IMR-90 (cell line): ENCODE measurements around the gene SLC16A1. TPM values are rescaled to one million over a fixed set of nuclear protein-coding genes. Genes with fewer than 3 reads are reported as not detected.

Source experiments
- ATAC-seq: fragments of 200-7000 bp; cut with Tn5 transposase; 2 replicates; pipeline ENCODE4 v1.9.1; 2020; ENCODE audit warnings: low read depth, mild to moderate bottlenecking, moderate library complexity
- BruUV-seq: library from RNA; stranded (reverse); fragments of 400-500 nt; replicated peaks from 2 replicates; lab custom pipeline; 2021; lab: Mats Ljungman, UMichigan
- CTCF ChIA-PET: fragments of 300-600 bp; formaldehyde crosslinking; extraction: SDS; loops from one replicate; lab custom pipeline; 2021; ENCODE audit warnings: antibody characterized with exemption; lab: Yijun Ruan, JAX
- POLR2A ChIA-PET: fragments of 300-600 bp; sonication (Branson Sonifier 250); formaldehyde crosslinking; loops from one replicate; lab custom pipeline; 2022; ENCODE audit warnings: antibody characterized with exemption; ENCODE audit not compliant: unreplicated experiment; lab: Charles Lee
- DNase-seq: peaks from one replicate; pipeline ENCODE4 v3.0.0; 2013
- H2AFZ ChIP-seq: replicated peaks from 2 replicates; pipeline ENCODE3; 2013; ENCODE audit warnings: low read length, mild to moderate bottlenecking; ENCODE audit not compliant: poor library complexity
- H2AK5ac ChIP-seq: 2 replicates; pipeline ENCODE4 v1.6.1; 2013; ENCODE audit warnings: low read depth, low read length, inconsistent platforms
- H2AK9ac ChIP-seq: replicated peaks from 2 replicates; pipeline ENCODE3; 2013; ENCODE audit warnings: mild to moderate bottlenecking, low read depth, low read length, moderate library complexity; ENCODE audit not compliant: poor library complexity
- H2BK120ac ChIP-seq: 2 replicates; pipeline ENCODE4 v1.6.1; 2013; ENCODE audit warnings: low read depth, low read length, inconsistent platforms
- H2BK15ac ChIP-seq: 3 replicates; pipeline ENCODE4 v1.6.1; 2013; ENCODE audit warnings: low read depth, low read length, inconsistent platforms
- H2BK20ac ChIP-seq: 2 replicates; pipeline ENCODE4 v1.6.1; 2013; ENCODE audit warnings: low read depth, mild to moderate bottlenecking, inconsistent platforms, low read length, moderate library complexity
- H2BK5ac ChIP-seq: 2 replicates; pipeline ENCODE4 v1.6.1; 2013; ENCODE audit warnings: mild to moderate bottlenecking, low read depth, low read length, inconsistent platforms; ENCODE audit not compliant: poor library complexity, severe bottlenecking
- H3K14ac ChIP-seq: replicated peaks from 2 replicates; pipeline ENCODE4 v1.6.1; 2013; ENCODE audit warnings: low read depth, low read length, inconsistent platforms
- H3K18ac ChIP-seq: 2 replicates; pipeline ENCODE4 v1.6.1; 2013; ENCODE audit warnings: low read depth, low read length, control low read depth
- H3K23ac ChIP-seq: 2 replicates; pipeline ENCODE4 v1.6.1; 2013; ENCODE audit warnings: low read depth, low read length, inconsistent platforms
- H3K27ac ChIP-seq: 2 replicates; pipeline ENCODE4 v1.5.1; 2013; ENCODE audit warnings: mild to moderate bottlenecking, control low read depth, low read length; ENCODE audit not compliant: insufficient read depth
- H3K27me3 ChIP-seq: 2 replicates; pipeline ENCODE4 v1.6.1; 2013; ENCODE audit warnings: low read length; ENCODE audit not compliant: control insufficient read depth, insufficient read depth
- H3K36me3 ChIP-seq: 2 replicates; pipeline ENCODE4 v1.6.1; 2013; ENCODE audit warnings: low read length, mixed read lengths; ENCODE audit not compliant: control insufficient read depth, insufficient read depth
- H3K4ac ChIP-seq: 2 replicates; pipeline ENCODE4 v1.6.1; 2013; ENCODE audit warnings: low read depth, low read length, inconsistent platforms
- H3K4me1 ChIP-seq: 2 replicates; pipeline ENCODE4 v1.6.1; 2013; ENCODE audit warnings: low read length, mixed read lengths; ENCODE audit not compliant: control insufficient read depth, insufficient read depth
- H3K4me2 ChIP-seq: 2 replicates; pipeline ENCODE4 v1.6.1; 2013; ENCODE audit warnings: low read depth, mild to moderate bottlenecking, control low read depth, low read length, moderate library complexity
- H3K4me3 ChIP-seq: 2 replicates; pipeline ENCODE4 v1.5.1; 2013; ENCODE audit warnings: low read depth, mild to moderate bottlenecking, control low read depth, low read length, moderate library complexity; ENCODE audit not compliant: insufficient read depth
- H3K56ac ChIP-seq: 2 replicates; pipeline ENCODE4 v1.6.1; 2013; ENCODE audit warnings: low read length, inconsistent platforms; ENCODE audit not compliant: insufficient read depth; ENCODE audit errors: extremely low read depth
- H3K79me1 ChIP-seq, 2 experiments: 2 replicates each; pipeline ENCODE4 v1.6.1; 2013; ENCODE audit warnings: low read length in 2 of 2, inconsistent platforms in 1 of 2, low read depth in 1 of 2
- H3K9ac ChIP-seq: 2 replicates; pipeline ENCODE4 v1.6.1; 2013; ENCODE audit warnings: low read depth, low read length, control low read depth
- H3K9me1 ChIP-seq: 2 replicates; pipeline ENCODE4 v1.6.1; 2013; ENCODE audit warnings: low read length, inconsistent platforms; ENCODE audit not compliant: insufficient read depth
- H3K9me3 ChIP-seq: 2 replicates; pipeline ENCODE4 v1.6.1; 2013; ENCODE audit warnings: low read length; ENCODE audit not compliant: control insufficient read depth, insufficient read depth
- H4K20me1 ChIP-seq: 2 replicates; pipeline ENCODE4 v1.6.1; 2013; ENCODE audit warnings: low read length, inconsistent platforms; ENCODE audit not compliant: insufficient read depth
- H4K5ac ChIP-seq: 2 replicates; pipeline ENCODE4 v1.6.1; 2013; ENCODE audit warnings: mild to moderate bottlenecking, low read depth, low read length, control low read depth
- H4K8ac ChIP-seq, 2 experiments: 2 replicates each; pipeline ENCODE4 v1.6.1; 2013; ENCODE audit warnings: low read depth in 2 of 2, low read length in 2 of 2, control low read depth in 1 of 2, inconsistent platforms in 1 of 2
- H4K91ac ChIP-seq: 2 replicates; pipeline ENCODE4 v1.6.1; 2013; ENCODE audit warnings: low read depth, low read length, inconsistent platforms; ENCODE audit not compliant: insufficient read depth
- BHLHE40 ChIP-seq: fragments of 150-350 bp; IDR thresholded peaks from 2 replicates; pipeline ENCODE4 v1.6.1; 2016; ENCODE audit warnings: mild to moderate bottlenecking, low read depth, low read length
- FOS ChIP-seq: fragments of 150-350 bp; IDR thresholded peaks from 2 replicates; pipeline ENCODE4 v1.6.1; 2016; ENCODE audit warnings: low read depth, low read length
- RAD21 ChIP-seq: IDR thresholded peaks from 2 replicates; pipeline ENCODE4 v1.6.1; 2012; ENCODE audit warnings: low read length, improper control_type of control experiment
- RCOR1 ChIP-seq: IDR thresholded peaks from 2 replicates; pipeline ENCODE4 v1.6.1; 2012; ENCODE audit warnings: mild to moderate bottlenecking, low read length, improper control_type of control experiment; ENCODE audit not compliant: insufficient replicate concordance
- RFX5 ChIP-seq: IDR thresholded peaks from 2 replicates; pipeline ENCODE4 v1.8.0; 2012; ENCODE audit warnings: low read depth, mild to moderate bottlenecking, low read length, moderate library complexity
- SMC3 ChIP-seq: fragments of 150-350 bp; IDR thresholded peaks from 2 replicates; pipeline ENCODE4 v1.6.1; 2016; ENCODE audit warnings: low read depth, mild to moderate bottlenecking, antibody characterized with exemption, low read length, moderate library complexity
- dilution Hi-C: fragments of 300-500 bp; cut with HindIII; formaldehyde crosslinking; loops from one replicate; pipeline ENCODE4 v1.14.3; 2018; ENCODE audit warnings: low sequenced_read_pairs; ENCODE audit not compliant: unreplicated experiment
- in situ Hi-C: fragments of 300-500 bp; cut with MboI; formaldehyde crosslinking; loops from 3 replicates; pipeline ENCODE4 v1.14.3; 2019; ENCODE audit warnings: low sequenced_read_pairs, inconsistent platforms, mixed read lengths
- intact Hi-C: fragments of 100-400 bp; cut with micrococcal nuclease; formaldehyde crosslinking; loops from 2 replicates; pipeline ENCODE4 v1.10.0; 2022
- polyA plus RNA-seq, 3 experiments: library from polyadenylated mRNA; depleted of rRNA; stranded (reverse); fragments of >200 nt; gene quantifications; 2 replicates each; pipeline ENCODE4 v1.2.3, GENCODE V29; 2012; ENCODE audit warnings: low replicate concordance in 1 of 3
- total RNA-seq: library from RNA; depleted of rRNA; stranded (reverse); fragments of >200 nt; gene quantifications from 2 replicates; pipeline ENCODE4 v1.2.3, GENCODE V29; 2012

The SLC16A1 gene
- total and polyA plus RNA-seq, 2 of the 4 experiments (the other 2 are of a cell fraction): 32.9 to 156 TPM

GRCh38 chr1:112902221-112902620 lies 53.8 kb downstream of the SLC16A1 start:
- Histone ChIP-seq H3K14ac (no peak overlapping the region), H3K56ac (no peak overlapping the region), H3K27me3 (no peaks in the 10 kb centered on the region), H3K9ac (no peak overlapping the region), H2BK20ac (no peak overlapping the region), H2BK120ac (no peak overlapping the region), H3K9me3 (no peaks in the 10 kb centered on the region), H3K23ac (no peak overlapping the region), H3K79me1 (no peaks in the 10 kb centered on the region), H2AK9ac (no peak overlapping the region), H2BK5ac (no peak overlapping the region), H3K4me3 (no peak overlapping the region), H4K91ac (no peak overlapping the region), H2BK15ac (no peak overlapping the region), H2AK5ac (no peak overlapping the region), H3K4ac (no peak overlapping the region), H4K8ac (no peak overlapping the region), H3K4me2 (no peak overlapping the region), H3K36me3 (no peaks in the 10 kb centered on the region), H4K20me1 (no peaks in the 10 kb centered on the region), H3K18ac (no peak overlapping the region), H4K5ac (no peak overlapping the region), H3K4me1 (peaks cover 6% of the 10 kb centered on the region; the same call in 1 of the 2 replicates), H3K9me1 (no peaks in the 10 kb centered on the region), H2AFZ (no peak overlapping the region), H3K27ac (no peak overlapping the region)
- ChIA-PET POLR2A (no interaction called here), CTCF (interaction anchor here (1.2 kb wide), 1 partner anchor 10 kb away, joined by 3 read pairs; no protein-coding TSS in a partner anchor)
- in situ Hi-C loops: no loop called here
- BruUV-seq: no TSS peak
- dilution Hi-C loops: no loop called here
- DNase-seq: no peak
- no peak for TF ChIP-seq FOS
- TF ChIP-seq RAD21: no peak
- no peak for TF ChIP-seq RFX5
- no peak for TF ChIP-seq BHLHE40
- no peak for TF ChIP-seq SMC3
- TF ChIP-seq RCOR1: no peak
- intact Hi-C loops: no loop called here
- no peak for ATAC-seq
